PC-3 (cell line): ENCODE measurements around the gene C2CD3. TPM values are rescaled to one million over a fixed set of nuclear protein-coding genes. Genes with fewer than 3 reads are reported as not detected.
A peak's percentile ranks its signal among the peaks of the same experiment; 100 is the strongest.

Experiments used
- ATAC-seq: fragments of 200-7000 bp; cut with Tn5 transposase; 2 replicates; pipeline ENCODE4 v1.9.1; 2020; ENCODE audit warnings: mild to moderate bottlenecking, moderate library complexity
- BruUV-seq: library from RNA; stranded (reverse); fragments of 400-500 nt; replicated peaks from 2 replicates; lab custom pipeline; 2021; lab: Mats Ljungman, UMichigan
- CTCF ChIA-PET: fragments of 300-600 bp; sonication (Branson Sonifier 250); formaldehyde crosslinking; loops from one replicate; lab custom pipeline; 2022; ENCODE audit warnings: antibody characterized with exemption; lab: Charles Lee
- POLR2A ChIA-PET: fragments of 300-600 bp; sonication (Branson Sonifier 250); formaldehyde crosslinking; loops from one replicate; lab custom pipeline; 2022; ENCODE audit warnings: antibody characterized with exemption; ENCODE audit not compliant: unreplicated experiment; lab: Charles Lee
- DNase-seq: peaks from one replicate; pipeline ENCODE4 v3.0.0-alpha.2; 2015
- H2AFZ ChIP-seq: fragments of 300-600 bp; sonication (generic); 2 replicates; pipeline ENCODE4 v1.6.0; 2016; ENCODE audit warnings: antibody characterized with exemption, low read length
- H3F3A ChIP-seq: fragments of 300-600 bp; sonication (generic); one replicate; pipeline ENCODE4 v1.6.0; 2017; ENCODE audit warnings: antibody characterized with exemption, low read length, control low read depth, mild to moderate bottlenecking; ENCODE audit not compliant: unreplicated experiment
- H3K27ac ChIP-seq: fragments of 300-600 bp; sonication (generic); 2 replicates; pipeline ENCODE4 v1.5.1; 2016; ENCODE audit warnings: mild to moderate bottlenecking, low read length
- H3K27me3 ChIP-seq: fragments of 300-600 bp; sonication (generic); 2 replicates; pipeline ENCODE4 v1.6.1; 2016; ENCODE audit warnings: low read length, mixed read lengths
- H3K36me3 ChIP-seq: fragments of 300-600 bp; sonication (generic); 2 replicates; pipeline ENCODE4 v1.6.1; 2016; ENCODE audit warnings: low read depth, mixed run types, low read length, mixed read lengths
- H3K4me1 ChIP-seq: fragments of 300-600 bp; sonication (generic); 2 replicates; pipeline ENCODE4 v1.5.1; 2016; ENCODE audit warnings: low read length; ENCODE audit not compliant: insufficient read depth
- H3K4me2 ChIP-seq: fragments of 300-600 bp; sonication (generic); 2 replicates; pipeline ENCODE4 v1.6.0; 2016; ENCODE audit warnings: low read length
- H3K4me3 ChIP-seq: fragments of 300-600 bp; sonication (generic); 2 replicates; pipeline ENCODE4 v1.5.1; 2016; ENCODE audit warnings: mild to moderate bottlenecking, low read length, mixed read lengths
- H3K79me2 ChIP-seq: fragments of 300-600 bp; sonication (generic); 2 replicates; pipeline ENCODE4 v1.6.1; 2017; ENCODE audit warnings: low read length, mixed read lengths
- H3K9ac ChIP-seq: fragments of 300-600 bp; sonication (generic); 2 replicates; pipeline ENCODE4 v1.6.0; 2016; ENCODE audit warnings: mild to moderate bottlenecking, low read length
- H3K9me2 ChIP-seq: fragments of 300-600 bp; sonication (generic); replicated peaks from 2 replicates; pipeline ENCODE4 v1.6.1; 2016; ENCODE audit warnings: mixed run types, low read length, mixed read lengths
- H3K9me3 ChIP-seq: fragments of 300-600 bp; sonication (generic); 2 replicates; pipeline ENCODE4 v1.6.1; 2016; ENCODE audit warnings: low read length, mixed read lengths
- H4K20me1 ChIP-seq: fragments of 300-600 bp; sonication (generic); 2 replicates; pipeline ENCODE4 v1.6.1; 2016; ENCODE audit warnings: low read length, mixed read lengths
- CTCF ChIP-seq: fragments of 300-600 bp; sonication (generic); conservative IDR thresholded peaks from 2 replicates; pipeline ENCODE4 v1.5.1; 2017; ENCODE audit warnings: antibody characterized with exemption, low read depth, mild to moderate bottlenecking, low read length
- EZH2 ChIP-seq: fragments of 300-600 bp; sonication (generic); IDR thresholded peaks from one replicate; pipeline ENCODE4 v1.6.1; 2017; ENCODE audit warnings: antibody characterized with exemption, mild to moderate bottlenecking, low read length; ENCODE audit not compliant: unreplicated experiment
- EZH2phosphoT487 ChIP-seq: fragments of 300-600 bp; sonication (generic); IDR thresholded peaks from 2 replicates; pipeline ENCODE4 v1.6.1; 2018; ENCODE audit warnings: mild to moderate bottlenecking, antibody characterized with exemption, low read length, borderline replicate concordance
- intact Hi-C: fragments of 100-400 bp; cut with micrococcal nuclease; formaldehyde crosslinking; loops from 2 replicates; pipeline ENCODE4 v1.9.0; 2023
- total RNA-seq: library from RNA; depleted of rRNA; stranded (reverse); fragments of >200 nt; gene quantifications from 2 replicates; pipeline ENCODE4 v1.2.3, GENCODE V29; 2014

C2CD3 gene
- total RNA-seq, 1 experiment from 2014 or later = 27.3 TPM

GRCh38 chr11:74196781-74197486 lies 26.1 kb upstream of the C2CD3 start:
- Histone ChIP-seq H3K9ac (no peak overlapping the region), H3K79me2 (peaks cover 50% of the 10 kb centered on the region), H3K9me2 (no peaks in the 10 kb centered on the region), H3K4me3 (no peak overlapping the region), H2AFZ (no peak overlapping the region), H3F3A (no peaks in the 10 kb centered on the region), H3K36me3 (0 out of 2 replicates have a peak, but pooled peaks cover 3% of the 10 kb centered on the region), H3K9me3 (no peaks in the 10 kb centered on the region), H3K27me3 (no peaks in the 10 kb centered on the region), H4K20me1 (no peaks in the 10 kb centered on the region; the same call in 1 of the 2 replicates), H3K27ac (no peak overlapping the region), H3K4me1 (peaks cover 16% of the 10 kb centered on the region), H3K4me2 (no peak overlapping the region)
- ATAC-seq (no peak), DNase-seq (no peak)
- intact Hi-C loops = no loop called here
- POLR2A ChIA-PET = no interaction called here
- BruUV-seq = no TSS peak
- TF ChIP-seq EZH2phosphoT487 (no peak), EZH2 (no peak), CTCF (no peak)
- CTCF ChIA-PET = no interaction called here

- TF ChIP-seq CTCF (no peak), EZH2 (no peak), EZH2phosphoT487 (no peak)
- DNase-seq (peak; percentile 28), ATAC-seq (peak; percentile 66)
- Histone ChIP-seq H3K9ac (no peak overlapping the region), H3K27ac (no peak overlapping the region), H4K20me1 (no peaks in the 10 kb centered on the region; the same call in 1 of the 2 replicates), H3K4me3 (no peak overlapping the region), H3K36me3 (0 out of 2 replicates have a peak, but pooled peaks cover 7% of the 10 kb centered on the region), H3K9me3 (no peaks in the 10 kb centered on the region), H3K4me2 (0 out of 2 replicates have a peak overlapping the region, but pooled peaks have one; percentile 5), H3K4me1 (peaks cover 16% of the 10 kb centered on the region), H3K79me2 (peaks cover 53% of the 10 kb centered on the region), H3K27me3 (no peaks in the 10 kb centered on the region), H2AFZ (no peak overlapping the region), H3K9me2 (no peaks in the 10 kb centered on the region), H3F3A (no peaks in the 10 kb centered on the region)
- ChIA-PET CTCF (no interaction called here), POLR2A (no interaction called here)
- no TSS peak for BruUV-seq
- intact Hi-C loops = no loop called here
These were observed 25.0 kb upstream of the C2CD3 start for GRCh38 chr11:74195828-74196227.

GRCh38 chr11:74185695-74186094 lies 14.9 kb upstream of the C2CD3 start:
- H3K4me1 ChIP-seq = peaks cover 19% of the 10 kb centered on the region
- peak; percentile 100 for ATAC-seq

More at GRCh38 chr11:74185695-74186094, 14.9 kb upstream of the C2CD3 start:
- Histone ChIP-seq H3K9ac (no peak overlapping the region), H3K4me3 (no peak overlapping the region), H4K20me1 (peaks cover 20% of the 10 kb centered on the region; the same call in 1 of the 2 replicates), H3K79me2 (peaks cover 87% of the 10 kb centered on the region), H3K9me3 (no peaks in the 10 kb centered on the region), H3F3A (no peaks in the 10 kb centered on the region), H3K36me3 (peaks cover 12% of the 10 kb centered on the region), H3K9me2 (no peaks in the 10 kb centered on the region), H3K27me3 (no peaks in the 10 kb centered on the region), H3K4me2 (peak overlapping the region; percentile 54), H2AFZ (no peak overlapping the region), H3K27ac (no peak overlapping the region)
- DNase-seq = peak; percentile 86
- intact Hi-C loops = no loop called here
- ChIA-PET CTCF (no interaction called here), POLR2A (no interaction called here)
- no TSS peak for BruUV-seq
- no peak for TF ChIP-seq CTCF
- TF ChIP-seq EZH2phosphoT487 = no peak
- TF ChIP-seq EZH2 = no peak
